ENCODE data around the gene MZT2A. TPM values are rescaled to one million over a fixed set of nuclear protein-coding genes. Genes with fewer than 3 reads are reported as not detected.
"Not testable (repeated sequence)": the region's sequence is repeated elsewhere in the genome, so short reads cannot be mapped to it uniquely, and the experiment has no call there.

MZT2A gene
- total RNA-seq (10 to 100 TPM; 17.6 to 56.4 TPM), polyA plus RNA-seq (10 to 100 TPM; 49.6 to 74.2 TPM)

GRCh38 chr2:131492015-131492417, at the start of gene MZT2A:
TSS of gene MZT2A (minus strand) at chr2:131492397. CDS start at chr2:131492376, 21 bp downstream.
- H3K36me3 ChIP-seq (ENCODE audit: control insufficient read depth in 4 of 4, insufficient read depth in 3 of 4, low read depth in 1 of 4, low read length in 3 of 4); DNase-seq (ENCODE audit: low spot score); H3K9me3 ChIP-seq (ENCODE audit: control insufficient read depth in 4 of 4, low read length in 3 of 4); H3K27me3 ChIP-seq (ENCODE audit: control insufficient read depth in 4 of 4, insufficient read depth in 4 of 4, low read length in 3 of 4): not testable (repeated sequence)
- under 1% methylated on average over 53 of the region's 53 CpGs for WGBS
- Histone ChIP-seq H3K4me3 (ENCODE audit: low read depth in 1 of 3, low read length in 3 of 3) (peak within 1 kb of the TSS; percentile 74 to 94 (median 88)), H3K27ac (ENCODE audit: low read depth in 1 of 2, low read length in 2 of 2) (peak within 1 kb of the TSS; percentile 71 to 93), H3K9ac (ENCODE audit: low read depth in 1 of 2, low read length in 2 of 2) (peak within 1 kb of the TSS; percentile 67 to 77), H3K4me1 (ENCODE audit: control insufficient read depth in 4 of 4, insufficient read depth in 4 of 4, low read length in 3 of 4) (peaks cover 2 to 18% (median 13%) of the 10 kb centered on the region in 4 donors)

- not testable (repeated sequence) for H3K36me3 ChIP-seq (ENCODE audit: control insufficient read depth in 4 of 4, insufficient read depth in 3 of 4, low read depth in 1 of 4, low read length in 3 of 4); H3K9me3 ChIP-seq (ENCODE audit: control insufficient read depth in 4 of 4, low read length in 3 of 4); DNase-seq (ENCODE audit: low spot score); H3K9ac ChIP-seq (ENCODE audit: low read depth in 1 of 2, low read length in 2 of 2); H3K27ac ChIP-seq (ENCODE audit: low read depth in 1 of 2, low read length in 2 of 2); H3K27me3 ChIP-seq (ENCODE audit: control insufficient read depth in 4 of 4, insufficient read depth in 4 of 4, low read length in 3 of 4); H3K4me1 ChIP-seq (ENCODE audit: control insufficient read depth in 4 of 4, insufficient read depth in 4 of 4, low read length in 3 of 4); H3K4me3 ChIP-seq (ENCODE audit: low read depth in 1 of 3, low read length in 3 of 3)
- 93% methylated on average over 13 of the region's 13 CpGs for WGBS
Measured at GRCh38 chr2:131538856-131539255, 46.7 kb upstream of the MZT2A start.

GRCh38 chr2:131536841-131537240, 44.6 kb upstream of the MZT2A start:
- not testable (repeated sequence) for H3K27ac ChIP-seq (ENCODE audit: low read depth in 1 of 2, low read length in 2 of 2); H3K4me3 ChIP-seq (ENCODE audit: low read depth in 1 of 3, low read length in 3 of 3); H3K9ac ChIP-seq (ENCODE audit: low read depth in 1 of 2, low read length in 2 of 2); H3K36me3 ChIP-seq (ENCODE audit: control insufficient read depth in 4 of 4, insufficient read depth in 3 of 4, low read depth in 1 of 4, low read length in 3 of 4); H3K9me3 ChIP-seq (ENCODE audit: control insufficient read depth in 4 of 4, low read length in 3 of 4); H3K4me1 ChIP-seq (ENCODE audit: control insufficient read depth in 4 of 4, insufficient read depth in 4 of 4, low read length in 3 of 4); DNase-seq (ENCODE audit: low spot score); H3K27me3 ChIP-seq (ENCODE audit: control insufficient read depth in 4 of 4, insufficient read depth in 4 of 4, low read length in 3 of 4)
- 93% methylated on average over 14 of the region's 14 CpGs for WGBS

- not testable (repeated sequence) for H3K9me3 ChIP-seq (ENCODE audit: control insufficient read depth in 4 of 4, low read length in 3 of 4); H3K27ac ChIP-seq (ENCODE audit: low read depth in 1 of 2, low read length in 2 of 2); H3K9ac ChIP-seq (ENCODE audit: low read depth in 1 of 2, low read length in 2 of 2); H3K27me3 ChIP-seq (ENCODE audit: control insufficient read depth in 4 of 4, insufficient read depth in 4 of 4, low read length in 3 of 4); DNase-seq (ENCODE audit: low spot score); H3K4me3 ChIP-seq (ENCODE audit: low read depth in 1 of 3, low read length in 3 of 3); H3K4me1 ChIP-seq (ENCODE audit: control insufficient read depth in 4 of 4, insufficient read depth in 4 of 4, low read length in 3 of 4); H3K36me3 ChIP-seq (ENCODE audit: control insufficient read depth in 4 of 4, insufficient read depth in 3 of 4, low read depth in 1 of 4, low read length in 3 of 4)
- 88% methylated on average over 21 of the region's 21 CpGs for WGBS
Measured at GRCh38 chr2:131535951-131536826, 44.0 kb upstream of the MZT2A start.

GRCh38 chr2:131535526-131535925, 43.3 kb upstream of the MZT2A start:
- no peaks in the 10 kb centered on the region for H3K9me3 ChIP-seq (ENCODE audit: control insufficient read depth in 4 of 4, low read length in 3 of 4)
- no peaks in the 10 kb centered on the region for H3K4me1 ChIP-seq (ENCODE audit: control insufficient read depth in 4 of 4, insufficient read depth in 4 of 4, low read length in 3 of 4)
- H3K27me3 ChIP-seq (ENCODE audit: control insufficient read depth in 4 of 4, insufficient read depth in 4 of 4, low read length in 3 of 4) = no peaks in the 10 kb centered on the region
- H3K36me3 ChIP-seq (ENCODE audit: control insufficient read depth in 4 of 4, insufficient read depth in 3 of 4, low read depth in 1 of 4, low read length in 3 of 4) = no peaks in the 10 kb centered on the region
- WGBS = 82% methylated on average over 4 of the region's 4 CpGs
- H3K9ac ChIP-seq (ENCODE audit: low read depth in 1 of 2, low read length in 2 of 2) = no peak overlapping the region
- H3K27ac ChIP-seq (ENCODE audit: low read depth in 1 of 2, low read length in 2 of 2) = no peak overlapping the region
- DNase-seq (ENCODE audit: low spot score) = no peak
- no peak overlapping the region for H3K4me3 ChIP-seq (ENCODE audit: low read depth in 1 of 3, low read length in 3 of 3)
- TF ChIP-seq ATF3 (IDR thresholded peaks at IDR 0.05) (no peak), GABPA (IDR thresholded peaks at IDR 0.05 in 1 of 2, conservative IDR thresholded peaks at IDR 0.05 in 1 of 2) (no peak), JUND (IDR thresholded peaks at IDR 0.05) (no peak), ZBTB33 (IDR thresholded peaks at IDR 0.05) (no peak), NR2F2 (IDR thresholded peaks at IDR 0.05) (no peak), RXRA (IDR thresholded peaks at IDR 0.05) (no peak), REST (IDR thresholded peaks at IDR 0.05) (no peak), SP1 (IDR thresholded peaks at IDR 0.05) (no peak), TAF1 (conservative IDR thresholded peaks at IDR 0.05) (no peak), EGR1 (IDR thresholded peaks at IDR 0.05; ENCODE audit: low read depth in 2 of 2) (no peak), MAX (IDR thresholded peaks at IDR 0.05) (no peak)

Measured in liver (tissue), 9 donors.